Keratinocyte (primary cell): Measurements from ENCODE around the gene GOSR1. TPM values are rescaled to one million over a fixed set of nuclear protein-coding genes. Genes with fewer than 3 reads are reported as not detected.

Source experiments
- DNase-seq: peaks from one replicate; pipeline ENCODE4 v3.0.0-alpha.2; 2011; ENCODE audit warnings: low read depth, missing footprints, low spot score
- FAIRE-seq: peaks from 2 replicates; lab custom pipeline; 2011; peaks lifted over from hg19 to GRCh38; lab: Jason Lieb, UNC
- H2AFZ ChIP-seq: 2 replicates; pipeline ENCODE4 v1.6.0; 2012; ENCODE audit warnings: low read length, control low read depth, inconsistent platforms; ENCODE audit not compliant: control insufficient read depth
- H3K27ac ChIP-seq: 2 replicates; pipeline ENCODE4 v1.5.1; 2011; ENCODE audit warnings: low read length; ENCODE audit not compliant: control insufficient read depth, insufficient read depth
- H3K27me3 ChIP-seq: 3 replicates; pipeline ENCODE4 v1.6.0; 2011; ENCODE audit warnings: low read length; ENCODE audit not compliant: control insufficient read depth, insufficient read depth; ENCODE audit errors: extremely low read depth
- H3K36me3 ChIP-seq, 2 experiments: 2 replicates in 1 of 2; 3 replicates in 1 of 2; pipeline ENCODE4 v1.5.1; 2011; ENCODE audit warnings: low read length in 2 of 2, mild to moderate bottlenecking in 1 of 2; ENCODE audit not compliant: control insufficient read depth in 2 of 2, insufficient read depth in 2 of 2; ENCODE audit errors: extremely low read depth in 1 of 2
- H3K4me1 ChIP-seq: 3 replicates; pipeline ENCODE4 v1.5.1; 2011; ENCODE audit warnings: low read length; ENCODE audit not compliant: control insufficient read depth, insufficient read depth; ENCODE audit errors: extremely low read depth
- H3K4me2 ChIP-seq: 3 replicates; pipeline ENCODE4 v1.6.0; 2011; ENCODE audit warnings: low read depth, low read length; ENCODE audit not compliant: control insufficient read depth, insufficient read depth; ENCODE audit errors: extremely low read depth
- H3K4me3 ChIP-seq, 3 experiments: fragments of 200-600 bp in 1 of 3; sonication (generic) in 1 of 3; 2 replicates in 2 of 3; 3 replicates in 1 of 3; pipeline ENCODE4 v1.5.1; 2011 to 2016; ENCODE audit warnings: low read length in 3 of 3, mild to moderate bottlenecking in 3 of 3, control low read depth in 2 of 3, inconsistent platforms in 1 of 3, low read depth in 1 of 3, mixed read lengths in 1 of 3, mixed run types in 1 of 3, moderate library complexity in 1 of 3; ENCODE audit not compliant: control insufficient read depth in 2 of 3, insufficient read depth in 2 of 3; ENCODE audit errors: extremely low read depth in 1 of 3
- H3K79me2 ChIP-seq: 2 replicates; pipeline ENCODE4 v1.6.0; 2012; ENCODE audit warnings: low read length; ENCODE audit not compliant: control insufficient read depth, insufficient read depth
- H3K9ac ChIP-seq: 3 replicates; pipeline ENCODE4 v1.6.0; 2011; ENCODE audit warnings: low read length; ENCODE audit not compliant: control insufficient read depth, insufficient read depth; ENCODE audit errors: extremely low read depth
- H3K9me1 ChIP-seq: 3 replicates; pipeline ENCODE4 v1.6.0; 2011; ENCODE audit warnings: low read length; ENCODE audit not compliant: control insufficient read depth, insufficient read depth; ENCODE audit errors: extremely low read depth
- H3K9me3 ChIP-seq: 2 replicates; pipeline ENCODE4 v1.5.1; 2012; ENCODE audit warnings: low read depth, low read length; ENCODE audit not compliant: control insufficient read depth
- H4K20me1 ChIP-seq: 3 replicates; pipeline ENCODE4 v1.6.0; 2011; ENCODE audit warnings: low read length; ENCODE audit not compliant: control insufficient read depth, insufficient read depth; ENCODE audit errors: extremely low read depth
- CTCF ChIP-seq, 3 experiments: IDR thresholded peaks in 1 of 3; conservative IDR thresholded peaks in 1 of 3; optimal IDR thresholded peaks in 1 of 3; 2 replicates in 2 of 3; 3 replicates in 1 of 3; pipeline versions ENCODE3 to v1.5.1; 2011; ENCODE audit warnings: low read length in 3 of 3, mild to moderate bottlenecking in 3 of 3, moderate library complexity in 2 of 3, control low read depth in 1 of 3, inconsistent platforms in 1 of 3; ENCODE audit not compliant: insufficient read depth in 2 of 3; ENCODE audit errors: extremely low read depth in 1 of 3
- EZH2 ChIP-seq: IDR thresholded peaks from one replicate; pipeline ENCODE4 v1.6.1; 2012; ENCODE audit warnings: inconsistent platforms, mild to moderate bottlenecking, low read length, moderate library complexity
- dilution Hi-C: fragments of 300-500 bp; cut with MboI; formaldehyde crosslinking; loops from one replicate; pipeline ENCODE4 v1.7.0; 2020; ENCODE audit warnings: low sequenced_read_pairs; ENCODE audit not compliant: extremely low pct_ligation_motif_present
- polyA plus RNA-seq, 5 experiments: library from polyadenylated mRNA; depleted of rRNA in 3 of 5; stranded (reverse) in 3 of 5; stranded (forward) in 1 of 5; unstranded in 1 of 5; fragments of >200 nt; gene quantifications; 1 replicate in 1 of 5; 2 replicates in 3 of 5; 3 replicates in 1 of 5; pipeline versions ENCODE4 v1.2.1 to v1.2.3, GENCODE V29; 2011 to 2012; ENCODE audit warnings: missing spikeins in 2 of 5, low read depth in 1 of 5, low replicate concordance in 1 of 5

Gene GOSR1
- polyA plus RNA-seq, 1 donor (not counting 4 experiments of a cell fraction or from before 2014, with no cell fraction given): 24.5 TPM

GRCh38 chr17:30449480-30449879 lies 27.7 kb upstream of the GOSR1 start:
- Histone ChIP-seq H3K27me3 (no peaks in the 10 kb centered on the region), H3K9me1 (no peaks in the 10 kb centered on the region), H3K79me2 (no peaks in the 10 kb centered on the region), H3K4me1 (no peaks in the 10 kb centered on the region), H3K4me2 (no peak overlapping the region), H3K36me3 (peaks cover 0 to 4% of the 10 kb centered on the region in 2 experiments), H3K9me3 (no peaks in the 10 kb centered on the region), H3K9ac (no peak overlapping the region), H3K4me3 (no peak overlapping the region), H4K20me1 (no peaks in the 10 kb centered on the region), H3K27ac (no peak overlapping the region), H2AFZ (no peak overlapping the region)
- FAIRE-seq: no peak
- dilution Hi-C loops: no loop called here
- DNase-seq: no peak
- TF ChIP-seq EZH2 (no peak), CTCF (optimal IDR thresholded peaks at IDR 0.05 in 1 of 3, IDR thresholded peaks at IDR 0.05 in 1 of 3, conservative IDR thresholded peaks at IDR 0.05 in 1 of 3; ENCODE audit: extremely low read depth in 1 of 3, insufficient read depth in 2 of 3, low read length in 3 of 3) (no peak)

GRCh38 chr17:30450125-30451027 lies 26.8 kb upstream of the GOSR1 start:
- H3K27me3 ChIP-seq: no peaks in the 10 kb centered on the region
- H3K9me3 ChIP-seq: no peaks in the 10 kb centered on the region
- no peak overlapping the region for H3K27ac ChIP-seq
- H3K36me3 ChIP-seq: peaks cover 0 to 4% of the 10 kb centered on the region in 2 experiments
- no peaks in the 10 kb centered on the region for H3K9me1 ChIP-seq
- no peak overlapping the region for H3K4me3 ChIP-seq
- no peak overlapping the region for H2AFZ ChIP-seq
- no peak overlapping the region for H3K9ac ChIP-seq
- no peaks in the 10 kb centered on the region for H3K4me1 ChIP-seq
- H3K79me2 ChIP-seq: no peaks in the 10 kb centered on the region
- H3K4me2 ChIP-seq: no peak overlapping the region
- FAIRE-seq: no peak
- dilution Hi-C loops: no loop called here
- H4K20me1 ChIP-seq: no peaks in the 10 kb centered on the region
- DNase-seq: no peak
- TF ChIP-seq EZH2 (no peak), CTCF (optimal IDR thresholded peaks at IDR 0.05 in 1 of 3, IDR thresholded peaks at IDR 0.05 in 1 of 3, conservative IDR thresholded peaks at IDR 0.05 in 1 of 3; ENCODE audit: extremely low read depth in 1 of 3, insufficient read depth in 2 of 3, low read length in 3 of 3) (no peak)
